Testis (tissue), 5 donors: Measurements from ENCODE around the gene UTP18. TPM values are rescaled to one million over a fixed set of nuclear protein-coding genes. Genes with fewer than 3 reads are reported as not detected.

Experiments used
- DNase-seq: peaks from one replicate; pipeline ENCODE4 v3.0.0-alpha.2; 2019
- H3K27ac ChIP-seq, 2 donors: fragments of 200-600 bp; sonication (generic); one replicate each; pipeline ENCODE4 v1.5.1; 2019
- H3K27me3 ChIP-seq: fragments of 200-600 bp; sonication (generic); one replicate; pipeline ENCODE4 v1.5.1; 2019
- H3K36me3 ChIP-seq: fragments of 200-600 bp; sonication (generic); one replicate; pipeline ENCODE4 v1.5.1; 2017; ENCODE audit warnings: low read depth; ENCODE audit errors: missing control alignments
- H3K4me1 ChIP-seq: fragments of 200-600 bp; sonication (generic); one replicate; pipeline ENCODE4 v1.5.1; 2019
- H3K4me3 ChIP-seq, 2 donors: fragments of 200-600 bp; sonication (generic); one replicate each; pipeline ENCODE4 v1.5.1; 2017 to 2019
- H3K9me3 ChIP-seq: fragments of 200-600 bp; sonication (generic); one replicate; pipeline ENCODE4 v1.5.1; 2017
- POLR2A ChIP-seq: fragments of 450-650 bp; IDR thresholded peaks from one replicate; pipeline ENCODE4 v1.6.1; 2017; ENCODE audit warnings: antibody characterized with exemption, mild to moderate bottlenecking, moderate library complexity
- WGBS, 2 donors: methylation state at CpG; one replicate each; pipeline ENCODE4 v1.1.5; 2018; 5-methylcytosine and 5-hydroxymethylcytosine counted together
- intact Hi-C: fragments of 100-400 bp; cut with DNase I; formaldehyde crosslinking; loops from one replicate; pipeline ENCODE4 v1.15.1; 2023; ENCODE audit warnings: low total_unique reads
- long read RNA-seq, 2 donors: transcript quantifications; one replicate each; lab custom pipeline, GENCODE V29; 2026
- polyA plus RNA-seq: library from polyadenylated mRNA; stranded (reverse); fragments of 350-450 nt; fragmentation: Illumina TruSeq; extraction: RNeasy Lipid Tissue Mini Kit (QIAGEN cat#74804); gene quantifications from one replicate; pipeline ENCODE4 v1.2.3, GENCODE V29; 2014; ENCODE audit warnings: low read depth, low replicate concordance; ENCODE audit not compliant: insufficient read depth
- total RNA-seq, 2 donors: library from RNA; depleted of rRNA; stranded (reverse); fragments of >200 nt; gene quantifications; one replicate each; pipeline ENCODE4 v1.2.3, GENCODE V29; 2016
- TF ChIP-seq, protein P1 (sequence below), 3 experiments: fragments of 450-650 bp in 2 of 3; fragments of 200-600 bp in 1 of 3; sonication (generic) in 1 of 3; IDR thresholded peaks; one replicate each; pipeline ENCODE4 v1.5.1; 2016 to 2019; ENCODE audit warnings: antibody characterized with exemption in 3 of 3, mild to moderate bottlenecking in 2 of 3, moderate library complexity in 1 of 3

UTP18 gene
- 10 to 100 TPM; 59.2 to 71.2 TPM for total RNA-seq
- polyA plus RNA-seq = 129 TPM
- long read RNA-seq, donor 1, transcript UTP18-201 (14 exons, 1,894 nt) = major isoform, 19 of 25 reads
- long read RNA-seq, donor 1, partial matches to known transcripts = 6 of 25 reads
- long read RNA-seq, donor 1, other reads (novel, unspliced or antisense) = 0 of 25 reads
- long read RNA-seq, donor 2, transcript UTP18-201 (14 exons, 1,894 nt) = major isoform, 15 of 24 reads
- long read RNA-seq, donor 2, partial matches to known transcripts = 9 of 24 reads
- long read RNA-seq, donor 2, other reads (novel, unspliced or antisense) = 0 of 24 reads

DNA sequence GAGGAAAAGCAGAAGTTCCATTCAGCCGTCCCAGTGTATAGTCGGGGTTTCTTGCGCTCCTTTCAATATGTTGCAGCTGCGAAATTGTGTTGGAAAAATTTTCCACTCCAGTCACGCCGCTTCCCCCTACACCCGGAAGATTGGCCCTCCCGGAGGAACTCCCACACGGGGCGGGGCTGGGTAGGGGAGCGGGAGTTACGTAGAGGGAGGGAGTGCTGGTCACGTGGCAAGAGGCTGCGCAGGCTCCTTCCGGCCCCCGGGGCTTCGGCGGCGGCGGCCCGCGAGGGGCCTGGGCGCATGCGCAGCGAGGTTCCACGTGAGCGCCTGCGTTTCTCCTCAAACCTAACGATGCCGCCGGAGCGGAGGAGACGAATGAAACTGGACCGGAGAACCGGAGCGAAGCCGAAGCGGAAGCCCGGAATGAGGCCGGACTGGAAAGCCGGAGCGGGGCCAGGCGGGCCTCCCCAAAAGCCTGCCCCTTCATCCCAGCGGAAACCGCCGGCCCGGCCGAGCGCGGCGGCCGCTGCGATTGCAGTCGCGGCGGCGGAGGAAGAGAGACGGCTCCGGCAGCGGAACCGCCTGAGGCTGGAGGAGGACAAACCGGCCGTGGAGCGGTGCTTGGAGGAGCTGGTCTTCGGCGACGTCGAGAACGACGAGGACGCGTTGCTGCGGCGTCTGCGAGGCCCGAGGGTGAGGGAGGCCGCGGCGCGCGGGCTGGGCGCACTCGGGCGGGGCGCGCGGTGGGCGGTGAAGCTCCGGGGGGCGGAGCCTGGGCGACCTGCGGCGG is at the start of gene UTP18:
Gene UTP18, plus strand, starts transcription at position 310 of the 787 bp plus-strand sequence. Its CDS starts 39 bp downstream, at position 349.
- intact Hi-C loops = no loop called here
- peak within 1 kb of the TSS; percentile 96 to 98 for H3K27ac ChIP-seq
- DNase-seq = peak; percentile 96
- TF ChIP-seq, protein P1, sequence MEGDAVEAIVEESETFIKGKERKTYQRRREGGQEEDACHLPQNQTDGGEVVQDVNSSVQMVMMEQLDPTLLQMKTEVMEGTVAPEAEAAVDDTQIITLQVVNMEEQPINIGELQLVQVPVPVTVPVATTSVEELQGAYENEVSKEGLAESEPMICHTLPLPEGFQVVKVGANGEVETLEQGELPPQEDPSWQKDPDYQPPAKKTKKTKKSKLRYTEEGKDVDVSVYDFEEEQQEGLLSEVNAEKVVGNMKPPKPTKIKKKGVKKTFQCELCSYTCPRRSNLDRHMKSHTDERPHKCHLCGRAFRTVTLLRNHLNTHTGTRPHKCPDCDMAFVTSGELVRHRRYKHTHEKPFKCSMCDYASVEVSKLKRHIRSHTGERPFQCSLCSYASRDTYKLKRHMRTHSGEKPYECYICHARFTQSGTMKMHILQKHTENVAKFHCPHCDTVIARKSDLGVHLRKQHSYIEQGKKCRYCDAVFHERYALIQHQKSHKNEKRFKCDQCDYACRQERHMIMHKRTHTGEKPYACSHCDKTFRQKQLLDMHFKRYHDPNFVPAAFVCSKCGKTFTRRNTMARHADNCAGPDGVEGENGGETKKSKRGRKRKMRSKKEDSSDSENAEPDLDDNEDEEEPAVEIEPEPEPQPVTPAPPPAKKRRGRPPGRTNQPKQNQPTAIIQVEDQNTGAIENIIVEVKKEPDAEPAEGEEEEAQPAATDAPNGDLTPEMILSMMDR (IDR thresholded peaks at IDR 0.05) = peak in 1 of 3 experiments; percentile 23
- no peak for TF ChIP-seq POLR2A
- no peaks in the 10 kb centered on the region for H3K9me3 ChIP-seq
- H3K36me3 ChIP-seq = no peaks in the 10 kb centered on the region
- no peaks in the 10 kb centered on the region for H3K27me3 ChIP-seq
- H3K4me1 ChIP-seq = peaks cover 27% of the 10 kb centered on the region
- WGBS, 2 donors = 0 to 1% methylated on average over 43 to 83 of the region's 93 CpGs
- peak within 1 kb of the TSS; percentile 97 to 100 for H3K4me3 ChIP-seq

DNA sequence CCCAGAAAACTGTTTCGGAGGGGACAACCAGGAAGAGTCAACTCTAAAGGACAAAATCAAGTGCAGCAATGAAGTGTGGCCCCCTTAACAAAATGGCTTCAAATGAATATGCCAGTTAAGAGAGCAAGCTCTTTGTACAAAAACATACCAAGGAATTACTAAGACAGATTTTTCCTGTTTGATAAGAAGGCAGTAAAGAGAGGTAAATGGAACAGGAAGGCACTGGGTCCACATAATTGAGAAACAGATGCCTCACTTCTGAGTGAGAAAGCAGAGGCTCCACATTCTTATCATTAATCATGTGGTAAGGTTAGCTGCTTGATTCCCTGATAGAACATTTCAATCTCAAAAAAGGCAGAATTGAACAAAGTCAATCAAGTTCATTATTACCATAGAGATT is 45.4 kb upstream of the UTP18 start:
- intact Hi-C loops = no loop called here
- Histone ChIP-seq H3K4me1 (no peaks in the 10 kb centered on the region), H3K9me3 (no peaks in the 10 kb centered on the region), H3K27me3 (no peaks in the 10 kb centered on the region), H3K27ac (no peak overlapping the region), H3K36me3 (no peaks in the 10 kb centered on the region), H3K4me3 (no peak overlapping the region)
- TF ChIP-seq, protein P1 (IDR thresholded peaks at IDR 0.05) = no peak
- no peak for TF ChIP-seq POLR2A
- DNase-seq = no peak
- 92 to 93% methylated on average over 1 of the region's 1 CpG for WGBS, 2 donors

DNA sequence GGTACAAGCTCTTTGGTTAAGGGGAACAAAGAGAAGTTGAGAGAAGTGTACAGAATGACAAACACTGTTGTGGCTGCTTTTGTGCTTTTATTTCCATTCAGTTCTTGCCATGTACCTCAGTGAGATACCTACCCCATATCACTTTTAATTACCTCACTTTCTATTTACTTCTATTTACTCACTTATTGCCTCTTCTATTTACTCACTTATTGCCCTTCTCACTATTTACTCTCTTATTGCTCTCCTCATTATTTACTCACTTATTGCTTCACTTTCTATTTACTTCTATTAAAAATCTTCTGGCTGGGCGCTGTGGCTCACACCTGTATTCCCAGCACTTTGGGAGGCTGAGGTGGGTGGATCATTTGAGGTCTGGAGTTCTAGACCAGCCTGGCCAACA is 42.4 kb upstream of the UTP18 start:
- H3K4me1 ChIP-seq = no peaks in the 10 kb centered on the region
- H3K27ac ChIP-seq = no peak overlapping the region
- 97 to 100% methylated on average over 1 of the region's 1 CpG for WGBS, 2 donors
- TF ChIP-seq POLR2A = no peak
- TF ChIP-seq, protein P1 (IDR thresholded peaks at IDR 0.05) = no peak
- H3K27me3 ChIP-seq = no peaks in the 10 kb centered on the region
- intact Hi-C loops = no loop called here
- no peaks in the 10 kb centered on the region for H3K9me3 ChIP-seq
- no peak overlapping the region for H3K4me3 ChIP-seq
- no peaks in the 10 kb centered on the region for H3K36me3 ChIP-seq
- no peak for DNase-seq

DNA sequence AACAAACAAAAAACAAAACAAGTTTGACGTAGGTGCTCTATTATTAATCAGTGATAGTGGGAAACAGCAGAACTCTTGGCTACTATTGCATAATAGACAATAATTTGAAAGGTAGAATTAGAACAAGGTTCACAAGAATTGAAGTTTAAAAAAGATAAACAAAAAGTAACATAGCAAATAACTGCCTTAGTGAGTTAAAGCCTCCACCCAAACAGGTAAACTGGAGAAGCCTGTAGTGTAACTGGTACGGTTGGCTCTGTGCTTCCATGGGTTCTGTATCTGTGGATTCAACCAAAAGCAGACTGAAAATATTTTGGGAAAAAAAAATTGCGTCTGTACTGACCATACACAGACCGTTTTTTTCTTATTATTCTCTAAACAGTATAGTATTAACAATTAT is 39.0 kb upstream of the UTP18 start:
- Histone ChIP-seq H3K27ac (no peak overlapping the region), H3K4me3 (no peak overlapping the region), H3K27me3 (no peaks in the 10 kb centered on the region), H3K9me3 (no peaks in the 10 kb centered on the region), H3K4me1 (no peaks in the 10 kb centered on the region), H3K36me3 (no peaks in the 10 kb centered on the region)
- WGBS, 2 donors = 88 to 91% methylated on average over 4 of the region's 4 CpGs
- TF ChIP-seq, protein P1 (IDR thresholded peaks at IDR 0.05) = no peak
- TF ChIP-seq POLR2A = no peak
- no peak for DNase-seq
- intact Hi-C loops = no loop called here
